ENCODE data around the gene LRIT1. TPM values are rescaled to one million over a fixed set of nuclear protein-coding genes. Genes with fewer than 3 reads are reported as not detected.

LRIT1 gene
- total RNA-seq, 2 donors from 2014 or later: not detected

- DNase-seq: peak; percentile 74 to 84
- ATAC-seq: peak; percentile 64
- intact Hi-C loops (cut with DNase I, micrococcal nuclease): no loop called here
These were observed 40.7 kb downstream of the LRIT1 start for GRCh38 chr10:84200537-84201243.

GRCh38 chr10:84198206-84198915 lies 43.0 kb downstream of the LRIT1 start:
- peak; percentile 84 to 85 for DNase-seq
- peak; percentile 69 for ATAC-seq
- intact Hi-C loops (cut with DNase I, micrococcal nuclease): no loop called here

GRCh38 chr10:84197643-84198042 lies 43.7 kb downstream of the LRIT1 start:
- DNase-seq (no peak), ATAC-seq (no peak)
- intact Hi-C loops (cut with DNase I, micrococcal nuclease): no loop called here

GRCh38 chr10:84196941-84197340 lies 44.4 kb downstream of the LRIT1 start:
- intact Hi-C loops (cut with DNase I, micrococcal nuclease): no loop called here
- DNase-seq: no peak
- ATAC-seq: no peak

- DNase-seq (peak; percentile 71 to 77), ATAC-seq (peak; percentile 56)
These were observed 45.3 kb downstream of the LRIT1 start for GRCh38 chr10:84196083-84196482.

GRCh38 chr10:84195044-84195830 lies 46.1 kb downstream of the LRIT1 start:
- intact Hi-C loops (cut with DNase I, micrococcal nuclease): no loop called here
- ATAC-seq (peak; percentile 12), DNase-seq (peak in 1 of 2 donors; percentile 28)

More at GRCh38 chr10:84196083-84196482, 45.3 kb downstream of the LRIT1 start:
- intact Hi-C loops (cut with DNase I, micrococcal nuclease): no loop called here

GRCh38 chr10:84194424-84195043 lies 46.8 kb downstream of the LRIT1 start, which contains the start of gene CDHR1:
TSS of gene CDHR1 (plus strand) at chr10:84194537. CDS start at chr10:84194761, 224 bp downstream.
- peak; percentile 80 for DNase-seq
- intact Hi-C loops (cut with DNase I, micrococcal nuclease): no loop called here
- peak; percentile 40 for ATAC-seq

GRCh38 chr10:84193846-84194423 lies 47.4 kb downstream of the LRIT1 start:
- intact Hi-C loops (cut with DNase I, micrococcal nuclease): no loop called here
- ATAC-seq (no peak), DNase-seq (peak in 1 of 2 donors; percentile 24)

GRCh38 chr10:84193327-84193726 lies 48.0 kb downstream of the LRIT1 start:
- DNase-seq: peak in 1 of 2 donors; percentile 22
- no peak for ATAC-seq
- intact Hi-C loops (cut with DNase I, micrococcal nuclease): no loop called here

- DNase-seq: peak in 1 of 2 donors; percentile 14
- intact Hi-C loops (cut with DNase I, micrococcal nuclease): no loop called here
These were observed 50.2 kb downstream of the LRIT1 start for GRCh38 chr10:84191106-84191505.

GRCh38 chr10:84190621-84191020 lies 50.7 kb downstream of the LRIT1 start:
- DNase-seq: no peak
- ATAC-seq: no peak
- intact Hi-C loops (cut with DNase I, micrococcal nuclease): no loop called here

More at GRCh38 chr10:84191106-84191505, 50.2 kb downstream of the LRIT1 start:
- ATAC-seq: no peak

GRCh38 chr10:84188815-84189214 lies 52.5 kb downstream of the LRIT1 start:
- intact Hi-C loops (cut with DNase I, micrococcal nuclease): no loop called here

GRCh38 chr10:84185526-84186175 lies 55.7 kb downstream of the LRIT1 start:
- peak in 1 of 2 donors; percentile 18 for DNase-seq
- ATAC-seq: no peak
- intact Hi-C loops (cut with DNase I, micrococcal nuclease): no loop called here

More at GRCh38 chr10:84188815-84189214, 52.5 kb downstream of the LRIT1 start:
- DNase-seq (peak in 1 of 2 donors; percentile 46), ATAC-seq (peak; percentile 70)

- ATAC-seq (peak; percentile 73), DNase-seq (peak; percentile 79 to 82)
- intact Hi-C loops (cut with DNase I, micrococcal nuclease): no loop called here
These were observed 56.8 kb downstream of the LRIT1 start for GRCh38 chr10:84184517-84184916.

- no peak for ATAC-seq
- intact Hi-C loops (cut with DNase I, micrococcal nuclease): no loop called here
These were observed 59.7 kb downstream of the LRIT1 start for GRCh38 chr10:84181631-84182030.

More at GRCh38 chr10:84181631-84182030, 59.7 kb downstream of the LRIT1 start:
- DNase-seq: no peak
